Stimulated activated naive CD8-positive, alpha-beta T cell treated with anti-CD3 and anti-CD28 coated beads, Interleukin-15, Interleukin-2, amounts not matched to agents 100 U/mL and 50 U/mL, for 24 hours (primary cell): ENCODE data around the gene PIK3R5.
A peak's percentile ranks its signal among the peaks of the same experiment; 100 is the strongest.
"Not testable (repeated sequence)": the region's sequence is repeated elsewhere in the genome, so short reads cannot be mapped to it uniquely, and the experiment has no call there.

Source experiments
- ATAC-seq: fragments of 150-1000 bp; cut with Tn5 transposase; one replicate; pipeline ENCODE4 v1.10.0; 2021
- DNase-seq: peaks from one replicate; pipeline ENCODE4 v3.0.0; 2021

PIK3R5 gene

DNA sequence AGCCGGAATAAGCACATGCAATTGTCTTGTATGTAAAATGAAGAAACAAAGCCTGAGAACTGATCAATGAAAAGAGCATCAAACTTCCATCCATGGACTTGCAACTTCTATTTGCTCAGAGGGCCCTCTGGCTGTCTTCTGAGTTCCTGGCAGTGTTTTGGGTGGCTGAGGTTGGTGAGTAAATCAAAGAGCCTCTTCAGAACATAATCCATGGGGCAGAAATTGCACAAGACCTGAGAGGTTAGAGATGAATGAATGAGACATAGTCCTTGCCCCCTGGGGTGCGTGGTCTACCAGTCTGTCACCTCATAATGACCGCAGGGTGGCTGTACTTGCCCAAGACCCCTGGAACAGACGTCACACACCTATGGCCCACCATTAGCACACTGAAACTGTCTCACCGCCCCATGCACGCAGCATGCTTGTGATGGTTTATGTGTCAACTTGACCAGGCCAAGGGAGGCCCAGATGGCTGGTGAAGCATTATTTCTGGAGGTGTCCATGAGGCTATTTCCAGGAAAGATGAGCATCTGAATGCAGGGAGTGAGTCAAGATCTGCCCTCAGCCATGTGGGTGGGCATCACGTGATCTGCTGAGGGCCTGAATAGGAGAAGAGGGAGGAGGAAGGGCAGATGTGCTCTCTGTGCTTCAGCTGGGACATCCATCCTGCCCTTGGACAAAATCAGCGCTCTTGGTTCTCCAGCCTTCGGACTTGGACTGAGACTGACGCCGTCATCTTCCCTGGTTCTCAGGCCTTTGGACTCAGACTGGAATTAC, 106.3 kb downstream of the PIK3R5 start:
- DNase-seq (peak; percentile 27), ATAC-seq (peak; percentile 59)

DNA sequence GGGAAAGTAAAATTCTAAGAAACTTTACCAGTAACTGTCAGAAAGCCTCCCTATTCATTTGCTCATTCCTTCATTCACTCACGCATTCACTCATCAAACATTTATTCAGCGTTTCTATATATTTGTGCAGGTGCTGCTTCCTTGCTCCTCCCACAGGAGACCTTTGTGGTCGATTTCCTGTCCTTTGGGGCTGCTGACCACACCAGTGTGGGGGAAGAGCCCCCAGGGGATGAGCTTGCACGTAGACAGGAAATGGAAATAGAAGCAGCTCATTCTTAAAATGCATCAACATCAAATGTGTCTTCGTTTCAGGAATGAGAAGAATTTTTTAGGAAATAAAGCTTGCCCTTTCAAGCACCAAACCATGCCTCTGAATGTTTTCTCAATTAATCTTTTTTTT, 107.6 kb downstream of the PIK3R5 start:
- peak; percentile 69 for DNase-seq
- ATAC-seq = peak; percentile 63

DNA sequence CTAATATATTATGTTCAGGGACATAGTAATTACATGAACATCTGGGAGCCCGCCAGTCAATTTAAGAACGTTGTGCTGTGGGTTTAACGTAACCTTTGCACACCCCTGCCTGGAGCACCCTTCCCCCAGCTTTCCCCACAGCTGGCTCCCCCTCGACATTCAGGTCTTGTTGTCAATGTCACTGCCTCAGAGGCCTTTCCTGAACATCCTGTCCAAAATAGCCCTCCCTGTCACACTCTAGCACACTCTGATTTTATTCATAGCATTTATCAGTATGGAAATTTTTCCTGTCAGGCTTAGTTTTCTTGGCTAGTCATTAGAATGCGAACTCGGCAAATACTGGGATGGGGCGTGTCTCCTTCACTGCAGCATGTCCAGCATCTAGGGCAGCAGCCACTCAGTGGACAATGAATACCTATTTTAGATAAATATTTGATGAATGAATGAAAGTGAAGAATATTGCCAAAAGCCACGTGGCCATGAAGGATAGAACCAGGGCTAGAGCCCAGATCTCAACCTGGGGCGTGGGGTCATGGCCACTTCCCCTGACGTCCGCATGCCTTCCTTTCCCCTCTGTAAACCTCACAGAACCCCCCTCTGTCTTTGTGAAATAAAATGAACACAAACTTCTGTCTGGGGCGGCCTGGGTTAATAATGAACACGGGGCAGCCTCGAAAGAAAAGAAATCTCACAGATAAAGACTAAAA, 108.5 kb downstream of the PIK3R5 start:
- DNase-seq = no peak
- no peak for ATAC-seq

DNA sequence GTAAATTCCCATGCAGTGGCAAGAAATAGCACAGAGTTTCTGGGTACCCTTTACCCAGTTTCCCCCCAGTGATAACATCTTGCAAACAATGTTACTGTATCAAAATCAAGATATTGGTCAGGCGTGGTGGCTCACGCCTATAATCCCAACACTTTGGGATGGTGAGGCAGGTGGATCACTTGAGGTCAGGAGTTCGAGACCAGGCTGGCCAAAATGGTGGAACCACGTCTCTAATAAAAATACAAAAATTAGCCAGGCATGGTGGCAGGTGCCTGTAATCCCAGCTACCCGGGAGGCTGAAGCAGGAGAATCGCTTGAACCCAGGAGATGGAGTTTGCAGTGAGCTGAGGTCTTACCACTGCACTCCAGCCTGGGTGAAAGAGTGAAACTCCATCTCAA, 109.3 kb downstream of the PIK3R5 start:
- DNase-seq, ATAC-seq: not testable (repeated sequence)

DNA sequence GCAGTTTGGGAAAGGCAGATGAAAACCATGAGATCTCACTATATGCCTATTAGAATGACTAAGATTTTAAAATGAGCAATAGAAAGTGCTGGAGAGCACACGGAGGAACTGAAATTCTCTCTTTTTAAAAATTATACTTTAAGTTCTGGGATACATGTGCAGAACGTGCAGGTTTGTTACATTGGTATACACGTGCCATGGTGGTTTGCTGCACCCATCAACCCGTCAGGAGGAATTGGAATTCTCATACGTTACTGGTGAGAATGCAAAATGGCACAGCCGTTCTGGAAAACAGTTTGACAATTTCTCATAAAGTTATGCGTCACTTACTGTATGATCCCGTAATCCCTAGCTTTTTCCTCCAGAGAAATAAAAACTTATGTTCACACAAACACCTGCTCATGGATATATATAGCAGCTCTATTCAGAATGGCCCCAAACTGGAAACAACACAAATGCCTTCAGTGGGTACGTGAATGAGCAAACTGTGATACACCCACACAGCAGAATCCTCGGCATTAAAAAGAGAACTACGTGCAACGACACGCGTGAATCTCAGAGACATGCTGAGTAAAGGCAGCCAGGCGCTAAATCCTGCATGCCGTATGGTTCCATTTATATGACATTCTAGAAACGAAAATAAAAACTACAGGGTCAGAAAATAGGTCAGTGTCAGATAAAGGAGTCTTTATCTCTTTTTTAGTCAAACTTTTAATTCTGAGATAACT, 109.9 kb downstream of the PIK3R5 start:
- ATAC-seq (no peak), DNase-seq (no peak)

DNA sequence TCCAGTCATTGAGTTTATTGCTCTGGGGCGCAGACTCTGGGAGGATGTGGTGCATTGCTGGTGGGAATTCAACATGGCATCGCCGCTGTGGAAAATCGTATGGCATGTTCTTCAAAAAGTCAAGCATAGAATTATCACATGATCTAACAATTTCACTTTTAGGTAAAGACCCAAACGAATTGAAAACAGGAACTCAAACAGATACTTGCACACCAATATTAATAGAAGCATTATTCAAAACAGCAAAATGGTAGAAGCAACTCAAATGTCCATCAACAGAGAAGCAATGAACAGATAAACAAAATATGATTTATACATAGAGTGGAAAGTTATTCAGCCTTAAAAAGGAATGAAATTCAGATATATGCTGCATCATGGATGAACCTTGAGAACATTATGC, 113.9 kb downstream of the PIK3R5 start:
- ATAC-seq (no peak), DNase-seq (no peak)

DNA sequence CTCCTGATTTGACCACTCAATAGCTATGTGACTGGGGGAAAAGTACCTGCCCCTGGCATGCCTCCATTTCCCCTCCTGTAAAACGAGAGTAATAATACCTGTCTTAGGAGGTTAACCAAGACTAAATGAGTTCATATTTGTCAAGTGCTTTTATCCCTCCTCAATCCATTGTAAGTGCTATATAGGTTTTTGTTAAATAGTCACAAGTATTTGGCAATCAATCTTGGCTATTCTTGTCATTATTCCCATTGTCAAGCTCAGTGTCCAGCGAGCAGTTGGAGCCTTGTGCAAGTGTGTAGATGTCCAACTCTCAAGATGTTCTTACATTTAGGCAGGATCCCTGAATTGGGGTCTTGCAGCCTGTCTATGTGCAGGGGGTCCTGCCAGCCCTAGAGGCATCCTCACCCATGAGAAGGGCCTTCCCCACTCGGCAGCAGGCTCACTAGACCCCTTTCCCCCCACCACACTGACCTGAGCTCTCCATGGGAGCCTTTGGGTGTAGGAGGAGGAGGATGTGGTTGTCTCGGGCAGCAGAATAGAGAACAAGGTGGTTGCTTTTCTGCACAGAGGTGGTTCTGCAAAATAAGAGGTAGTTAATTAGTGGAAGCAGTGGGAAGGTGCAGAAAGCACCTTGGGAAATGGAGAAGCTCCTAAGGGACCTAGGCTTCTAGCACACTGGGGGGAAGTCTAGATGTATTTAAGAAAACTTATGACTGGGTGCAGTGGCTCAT, 116.0 kb downstream of the PIK3R5 start:
- no peak for ATAC-seq
- no peak for DNase-seq

DNA sequence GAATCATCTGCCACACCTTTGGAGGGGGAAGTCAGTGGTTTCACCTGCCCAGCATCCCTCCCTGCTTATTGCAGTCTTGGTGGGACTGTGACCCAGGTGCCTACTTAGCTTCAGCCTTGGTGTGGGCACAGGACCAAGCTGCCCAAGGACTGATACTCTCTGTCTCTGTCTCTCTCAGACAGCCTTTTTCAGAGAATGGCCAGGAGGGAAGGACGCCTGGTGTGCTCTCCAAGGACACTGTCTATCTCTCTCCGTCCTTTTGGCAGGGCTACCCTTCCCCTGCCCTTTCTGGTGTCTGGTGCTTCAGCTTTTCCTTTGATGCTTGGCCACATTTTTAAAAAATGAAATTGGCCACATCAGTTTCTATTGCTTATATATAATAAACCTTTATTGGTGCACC, 117.6 kb downstream of the PIK3R5 start:
- DNase-seq (no peak), ATAC-seq (no peak)

DNA sequence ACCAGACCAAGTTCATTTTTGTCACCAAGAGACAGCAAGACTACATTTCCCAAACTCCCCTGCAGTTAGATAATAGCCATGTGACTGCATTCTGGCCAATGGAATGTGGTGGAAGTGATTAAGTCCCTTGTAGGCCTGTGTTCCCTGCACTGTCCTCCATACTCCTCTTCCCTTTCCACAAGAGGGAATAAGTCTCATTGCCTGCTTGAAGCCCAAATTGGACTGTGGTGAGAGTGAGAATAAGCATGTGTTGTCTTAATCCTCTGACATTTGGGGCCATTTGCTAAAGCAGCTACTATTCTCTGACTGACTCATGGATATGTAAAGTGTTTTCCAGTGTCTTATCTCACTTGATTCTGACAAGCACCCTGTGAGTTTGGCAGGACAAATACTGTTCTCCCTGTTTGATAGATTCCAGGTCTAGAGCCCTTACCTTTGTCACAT, 118.7 kb downstream of the PIK3R5 start:
- no peak for DNase-seq
- peak; percentile 61 for ATAC-seq

DNA sequence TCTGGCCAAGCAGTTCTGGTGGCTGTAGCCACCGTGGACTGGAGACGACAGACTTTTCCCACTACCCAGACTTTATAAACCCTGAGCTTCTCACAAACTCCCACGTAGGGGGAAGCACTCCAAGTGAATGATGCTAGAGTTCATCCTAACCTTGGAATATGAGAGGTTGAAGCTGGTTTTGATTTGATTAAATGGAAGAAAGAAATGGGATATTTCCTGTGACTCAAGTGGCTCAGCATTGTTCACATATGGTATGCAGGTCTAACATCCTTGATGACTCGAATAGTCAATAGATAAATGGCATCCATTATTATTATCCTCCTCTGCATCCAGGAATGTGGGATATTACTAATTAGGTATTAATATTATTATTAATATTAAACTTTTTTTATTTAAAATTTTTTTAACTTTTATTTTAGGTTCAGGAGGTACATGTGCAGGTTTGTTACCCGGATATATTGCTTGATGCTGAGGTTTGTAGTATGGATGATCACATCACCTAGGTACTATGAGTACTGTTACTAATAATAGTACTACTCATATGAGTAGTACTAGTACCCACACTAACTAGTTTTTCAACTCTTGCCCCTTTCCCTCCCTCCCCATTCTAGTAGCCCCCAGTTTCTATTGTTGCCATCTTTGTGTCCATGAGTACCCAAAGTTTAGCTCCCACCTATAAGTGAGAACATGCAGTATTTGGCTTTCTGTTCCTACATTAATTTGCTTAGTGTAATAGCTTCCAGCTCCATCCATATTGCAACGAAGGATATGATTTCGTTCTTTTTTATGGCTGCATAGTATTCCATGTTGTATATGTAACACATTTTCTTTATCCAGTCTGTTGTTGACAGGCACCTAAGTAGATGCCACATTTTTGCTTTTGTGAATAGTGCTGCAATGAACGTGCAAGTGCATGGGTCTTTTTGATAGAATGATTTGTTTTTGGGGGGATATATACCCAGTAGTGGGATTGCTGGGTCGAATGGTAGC, 121.0 kb downstream of the PIK3R5 start:
- DNase-seq (no peak), ATAC-seq (no peak)

DNA sequence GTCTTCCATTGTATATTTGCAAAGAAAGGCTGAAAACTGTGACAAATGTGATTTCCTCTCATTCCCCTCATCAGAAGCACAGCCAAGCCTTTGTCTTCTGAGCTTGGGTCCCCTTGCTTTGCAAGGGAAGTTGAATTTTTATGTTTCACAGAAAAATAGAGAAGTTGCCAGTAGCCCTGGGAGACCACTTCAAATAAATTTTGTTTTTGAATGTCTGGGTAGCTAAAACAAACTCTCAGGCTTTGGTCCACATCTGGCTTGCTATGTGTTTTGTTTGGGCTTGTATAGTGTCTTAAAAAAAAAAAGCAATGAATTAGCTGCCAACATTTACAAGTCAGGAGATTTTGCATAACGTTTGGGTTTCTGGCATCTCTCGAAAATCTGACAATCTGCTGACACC, 122.2 kb downstream of the PIK3R5 start:
- no peak for DNase-seq
- no peak for ATAC-seq

DNA sequence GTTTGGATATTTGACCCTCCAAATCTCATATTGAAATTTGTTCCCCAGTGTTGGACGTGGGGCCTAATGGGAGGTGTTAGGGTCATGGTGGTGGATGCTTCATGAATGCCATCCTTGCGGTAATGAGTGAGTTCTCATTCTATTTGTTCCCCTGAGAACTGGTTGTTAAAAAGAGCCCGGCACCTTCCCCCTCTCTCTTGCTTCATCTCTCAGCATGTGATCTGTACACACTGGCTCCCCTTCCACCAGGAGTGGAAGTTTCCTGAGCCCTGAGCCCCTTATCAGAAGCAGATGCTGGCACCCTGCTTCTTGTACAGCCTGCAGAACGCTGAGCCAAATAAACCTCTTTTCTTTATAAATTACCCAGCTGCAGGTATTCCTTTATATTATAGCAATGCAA, 123.7 kb downstream of the PIK3R5 start:
- no peak for ATAC-seq
- DNase-seq = no peak

DNA sequence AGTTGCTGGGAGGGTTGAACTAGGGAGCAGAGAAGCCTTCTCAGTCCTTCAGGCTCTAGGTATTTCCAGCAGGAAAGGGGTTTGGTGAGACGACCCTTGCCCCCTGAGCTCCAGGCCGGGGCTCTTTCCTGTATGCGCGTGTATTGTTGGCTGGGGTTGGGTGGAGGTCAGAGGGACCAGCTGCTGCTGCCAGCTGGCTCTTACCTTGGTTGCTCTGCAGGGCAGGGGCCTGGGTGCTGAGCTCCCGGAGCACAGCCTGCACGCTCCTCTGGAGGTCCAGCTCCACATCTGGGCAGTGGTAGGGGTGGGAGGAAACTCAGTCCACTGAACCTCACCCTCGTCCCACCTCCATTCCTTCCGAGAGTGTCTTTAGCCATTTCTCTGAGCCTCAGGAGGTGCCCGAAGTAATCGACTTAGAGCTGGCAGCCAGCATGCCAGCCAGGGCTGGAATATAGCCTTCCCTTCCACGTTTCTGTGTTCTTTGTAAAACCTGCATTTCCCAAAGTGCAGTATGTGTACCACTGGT, 126.0 kb downstream of the PIK3R5 start:
- DNase-seq (no peak), ATAC-seq (no peak)

DNA sequence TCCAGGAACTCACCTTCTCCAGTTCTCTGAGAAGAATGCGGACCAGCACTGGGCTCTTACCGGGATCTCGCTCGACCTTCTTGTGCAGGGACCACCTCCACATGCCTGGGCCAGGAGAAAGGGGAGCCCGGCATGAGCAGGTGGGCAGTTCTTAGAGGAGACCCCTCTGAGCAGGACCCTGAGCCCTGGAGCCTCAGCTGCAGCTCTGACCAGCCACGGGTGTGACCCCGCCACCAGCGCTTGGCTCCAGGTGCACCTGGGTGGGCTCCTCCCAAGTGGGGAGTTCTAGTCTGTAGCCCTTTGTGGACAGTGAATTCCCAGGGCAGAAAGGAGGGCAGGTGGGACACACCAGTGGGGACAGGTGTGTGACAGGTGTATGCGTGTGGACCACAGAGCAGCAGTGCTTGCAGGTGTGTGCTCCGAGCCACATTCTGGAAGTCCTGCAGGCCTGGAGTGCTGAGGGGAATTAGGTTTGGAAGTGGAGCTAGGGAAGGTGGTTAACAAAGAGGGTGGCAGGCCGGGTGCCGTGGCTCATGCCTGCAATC, 126.9 kb downstream of the PIK3R5 start:
- DNase-seq (no peak), ATAC-seq (peak; percentile 23)

DNA sequence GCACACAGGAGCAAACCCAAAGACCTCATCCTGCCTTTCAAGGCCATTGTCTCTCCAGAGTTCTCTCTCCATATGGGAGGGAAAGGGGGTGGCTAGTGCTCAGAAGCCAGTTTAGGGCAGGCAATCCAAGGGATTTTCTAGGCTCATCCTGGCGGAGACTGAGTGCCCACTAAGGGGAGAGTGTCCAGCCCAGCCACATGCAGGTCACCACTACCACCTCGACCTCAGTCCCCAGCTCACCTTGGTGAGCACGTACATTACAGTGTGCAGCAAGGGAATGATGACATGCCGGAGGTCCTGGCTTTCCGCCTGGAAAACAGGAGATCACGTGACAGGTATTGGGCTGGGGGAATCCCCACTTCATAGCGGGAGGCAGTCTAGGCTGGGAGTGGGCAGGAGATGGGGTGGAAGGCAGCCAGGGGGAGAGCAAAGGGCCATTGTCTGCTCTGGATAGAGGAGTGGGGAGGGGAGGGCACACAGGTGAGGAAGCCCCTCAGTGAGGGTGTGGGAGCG, 127.9 kb downstream of the PIK3R5 start:
- DNase-seq (no peak), ATAC-seq (no peak)

DNA sequence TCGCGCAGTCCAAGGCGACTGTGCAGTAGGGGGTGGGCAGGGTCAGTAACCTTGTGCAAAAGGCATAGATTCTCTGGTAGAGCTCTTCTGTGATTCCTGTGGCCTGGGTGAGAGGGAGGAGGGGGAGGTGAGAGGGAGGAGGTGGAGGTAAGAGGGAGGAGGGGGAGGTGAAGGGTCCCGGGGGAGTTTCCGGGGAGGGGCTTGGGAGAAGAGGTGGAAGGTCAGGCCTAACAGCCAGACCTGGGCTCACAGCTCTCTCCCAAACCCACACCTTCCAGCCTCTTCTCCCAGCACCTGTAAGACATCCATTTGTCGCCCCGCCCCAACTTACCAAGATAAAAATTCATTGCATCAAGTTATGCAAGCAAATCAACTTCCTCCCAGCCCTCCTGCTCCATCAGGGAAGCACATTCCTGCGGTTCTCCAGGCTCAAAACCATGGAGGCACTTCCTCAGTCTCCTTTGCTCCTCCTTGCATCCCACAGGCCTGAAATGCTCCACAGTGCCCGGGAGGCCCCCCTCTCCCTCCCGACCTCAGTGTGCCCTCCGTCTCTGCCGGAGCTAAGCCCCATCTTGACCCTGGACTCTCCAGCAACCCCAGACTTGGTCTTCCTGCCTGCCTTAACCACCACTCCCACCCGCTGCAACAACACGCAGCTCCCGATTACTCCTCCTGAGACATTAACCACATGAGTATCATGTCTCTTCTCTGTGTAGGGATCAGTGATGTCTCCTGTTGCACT, 128.5 kb downstream of the PIK3R5 start:
- ATAC-seq = no peak
- no peak for DNase-seq

DNA sequence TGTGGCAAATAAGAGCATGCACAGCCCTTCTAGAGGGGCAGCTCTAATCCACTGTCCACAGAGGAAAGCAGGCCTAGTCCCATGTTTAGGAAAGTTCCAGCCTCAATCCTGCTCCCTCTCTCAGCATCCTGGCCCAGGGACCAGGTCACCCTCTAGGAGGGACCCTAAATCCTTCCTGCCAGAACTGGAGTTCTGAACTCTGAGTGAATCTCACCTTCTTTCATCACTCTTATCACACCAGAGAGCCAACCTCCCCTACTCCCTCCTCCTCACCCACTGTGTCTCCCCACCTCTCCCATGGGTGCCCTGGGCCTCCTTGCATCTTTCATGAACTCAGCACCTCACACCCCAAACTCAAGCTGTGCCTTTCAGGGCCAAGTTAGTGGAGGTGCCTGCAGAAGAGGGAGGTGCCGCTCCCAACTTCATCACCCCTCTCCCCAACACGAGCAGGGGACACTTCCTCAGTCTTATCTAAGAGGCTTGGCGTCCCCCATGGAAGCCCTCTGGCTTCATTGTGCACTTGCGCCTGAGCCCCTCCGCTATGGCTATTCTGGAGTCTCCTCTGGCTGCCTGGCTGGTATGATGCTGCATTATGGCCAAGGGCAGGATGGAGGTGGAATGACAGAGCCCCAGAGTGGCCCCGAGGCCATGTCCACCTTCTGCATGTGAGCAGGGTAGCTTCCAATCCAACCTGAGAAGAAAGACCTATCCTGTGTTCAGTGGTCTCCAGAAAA, 129.7 kb downstream of the PIK3R5 start:
- ATAC-seq = no peak
- no peak for DNase-seq

DNA sequence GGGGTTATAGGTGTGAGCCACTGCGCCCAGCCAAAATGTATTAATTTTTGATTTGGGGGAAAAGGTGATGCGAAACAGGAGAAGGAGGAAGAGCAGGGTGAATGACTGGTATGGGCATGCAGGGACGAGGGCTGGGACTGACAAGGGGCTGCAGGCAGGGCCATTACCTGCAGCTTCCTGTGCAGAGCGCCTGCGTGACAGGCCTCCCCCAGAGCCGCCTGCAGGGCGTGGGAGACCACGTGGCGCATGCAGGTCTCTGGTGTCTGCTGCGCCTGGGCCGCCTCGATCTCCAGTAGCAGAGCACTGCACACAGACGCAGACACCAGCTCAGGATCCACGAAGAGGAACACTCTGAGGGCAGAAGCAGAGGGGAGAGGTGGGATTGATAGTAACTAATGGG, 130.4 kb downstream of the PIK3R5 start:
- DNase-seq (no peak), ATAC-seq (no peak)
